Esophagus muscularis mucosa (tissue), 4 donors: ENCODE results near the gene ZSCAN4. TPM values are rescaled to one million over a fixed set of nuclear protein-coding genes. Genes with fewer than 3 reads are reported as not detected.

Experiments used
- DNase-seq: peaks from one replicate; pipeline ENCODE4 v3.0.0-alpha.2; 2017; ENCODE audit errors: extremely low spot score
- H3K27ac ChIP-seq, 4 donors: fragments of 200-600 bp; sonication (generic); replicated peaks in 1 of 4; 1 replicate in 3 of 4; 2 replicates in 1 of 4; pipeline ENCODE4 v1.5.1; 2016 to 2019; ENCODE audit warnings: mild to moderate bottlenecking in 1 of 4
- H3K27me3 ChIP-seq, 4 donors: fragments of 200-600 bp; sonication (generic); one replicate each; pipeline versions ENCODE4 v1.5.1 to v1.6.0; 2016 to 2019
- H3K36me3 ChIP-seq, 4 donors: fragments of 200-600 bp; sonication (generic); one replicate each; pipeline ENCODE4 v1.5.1; 2016 to 2019
- H3K4me1 ChIP-seq, 4 donors: fragments of 200-600 bp; sonication (generic); one replicate each; pipeline ENCODE4 v1.5.1; 2016 to 2019
- H3K4me3 ChIP-seq, 4 donors: fragments of 200-600 bp; sonication (generic); 1 replicate in 2 of 4; 2 replicates in 2 of 4; pipeline ENCODE4 v1.5.1; 2016 to 2019; ENCODE audit warnings: mild to moderate bottlenecking in 4 of 4, moderate library complexity in 1 of 4
- H3K9me3 ChIP-seq, 4 donors: fragments of 200-600 bp; sonication (generic); 1 replicate in 3 of 4; 2 replicates in 1 of 4; pipeline ENCODE4 v1.5.1; 2016 to 2019
- CTCF ChIP-seq, 3 experiments: fragments of 200-600 bp in 2 of 3; fragments of 450-650 bp in 1 of 3; sonication (generic) in 2 of 3; IDR thresholded peaks; one replicate each; pipeline ENCODE4 v1.5.1; 2017 to 2019; ENCODE audit warnings: antibody characterized with exemption in 3 of 3, mild to moderate bottlenecking in 2 of 3, moderate library complexity in 1 of 3
- EP300 ChIP-seq: sonication (generic); formaldehyde crosslinking; IDR thresholded peaks from one replicate; pipeline ENCODE4 v1.6.1; 2017; ENCODE audit warnings: antibody characterized with exemption
- POLR2A ChIP-seq: fragments of 450-650 bp; IDR thresholded peaks from one replicate; pipeline ENCODE4 v1.6.1; 2017; ENCODE audit warnings: antibody characterized with exemption, moderate library complexity, mild to moderate bottlenecking, low read depth
- POLR2AphosphoS5 ChIP-seq, 2 donors: sonication (generic); formaldehyde crosslinking; IDR thresholded peaks; one replicate each; pipeline ENCODE4 v1.6.1; 2017; ENCODE audit warnings: antibody characterized with exemption in 2 of 2
- WGBS: methylation state at CpG from one replicate; pipeline ENCODE4 v1.1.5; 2018; 5-methylcytosine and 5-hydroxymethylcytosine counted together
- intact Hi-C: fragments of 100-400 bp; cut with DNase I; formaldehyde crosslinking; loops from one replicate; pipeline ENCODE4 v1.15.1; 2023
- total RNA-seq, 4 donors: library from RNA; depleted of rRNA; stranded (reverse); fragments of >200 nt; gene quantifications; one replicate each; pipeline versions ENCODE4 v1.1.0 to v1.2.1, GENCODE V29; 2016

The ZSCAN4 gene
- total RNA-seq, 4 donors from 2014 or later = not detected

GRCh38 chr19:57720878-57721277 lies 52.1 kb downstream of the ZSCAN4 start:
- Histone ChIP-seq H3K27me3 (no peaks in the 10 kb centered on the region), H3K27ac (no peak overlapping the region), H3K36me3 (peaks cover 28 to 45% (median 40%) of the 10 kb centered on the region in 4 donors), H3K4me1 (peaks cover 0 to under 1% (median 0%) of the 10 kb centered on the region in 4 donors), H3K4me3 (no peak overlapping the region), H3K9me3 (peaks cover 0 to 89% (median 66%) of the 10 kb centered on the region in 4 donors)
- DNase-seq = no peak
- TF ChIP-seq POLR2A = no peak
- no peak for TF ChIP-seq POLR2AphosphoS5 (IDR thresholded peaks at IDR 0.05)
- TF ChIP-seq EP300 = no peak
- TF ChIP-seq CTCF (IDR thresholded peaks at IDR 0.05) = no peak
- intact Hi-C loops = no loop called here
- WGBS = 98% methylated on average over 10 of the region's 10 CpGs

Other genes starting within 250 kb of the ZSCAN4 start
- 1 to 10 TPM; 2.5 to 6.4 (median 4.6) TPM for gene ZNF749, start 233.6 kb upstream of the ZSCAN4 start, total RNA-seq
- gene VN1R1, start 211.8 kb upstream of the ZSCAN4 start, total RNA-seq = 1 to 10 TPM in 3 of 4 donors, under 1 TPM in 1; 0.65 to 1.8 (median 1.3) TPM
- gene ZNF772, start 191.4 kb upstream of the ZSCAN4 start, total RNA-seq = 10 to 100 TPM in 1 of 4 donors, 1 to 10 TPM in 3; 7.1 to 11.5 (median 9.0) TPM
- 10 to 100 TPM in 2 of 4 donors, 1 to 10 TPM in 2; 9.3 to 17.8 (median 12.4) TPM for gene ZNF419, start 181.2 kb upstream of the ZSCAN4 start, total RNA-seq
- 10 to 100 TPM in 3 of 4 donors, 1 to 10 TPM in 1; 7.1 to 18.9 (median 16.6) TPM for gene ZNF773, start 169.0 kb upstream of the ZSCAN4 start, total RNA-seq
- gene ZNF549, start 141.6 kb upstream of the ZSCAN4 start, total RNA-seq = 1 to 10 TPM; 3.7 to 6.7 (median 6.4) TPM
- 1 to 10 TPM; 3.7 to 6.7 (median 4.2) TPM for gene ZNF550, start 109.1 kb upstream of the ZSCAN4 start, total RNA-seq
- 1 to 10 TPM; 3.3 to 6.0 (median 4.9) TPM for gene ZNF416, start 90.0 kb upstream of the ZSCAN4 start, total RNA-seq
- 1 to 10 TPM; 3.7 to 9.8 (median 6.4) TPM for gene ZIK1, start 84.8 kb upstream of the ZSCAN4 start, total RNA-seq
- 1 to 10 TPM; 1.2 to 6.9 (median 2.8) TPM for gene ZNF530, start 69.0 kb upstream of the ZSCAN4 start, total RNA-seq
- gene ZNF134, start 54.7 kb upstream of the ZSCAN4 start, total RNA-seq = 10 to 100 TPM; 14.5 to 31.3 (median 22.1) TPM
- 10 to 100 TPM in 2 of 4 donors, 1 to 10 TPM in 2; 9.4 to 14.8 (median 11.0) TPM for gene ZNF211, start 35.8 kb upstream of the ZSCAN4 start, total RNA-seq
- gene ZNF551, start 13.0 kb downstream of the ZSCAN4 start, total RNA-seq = 1 to 10 TPM; 6.2 to 8.4 (median 6.9) TPM
- gene ZNF154, start 40.3 kb downstream of the ZSCAN4 start, total RNA-seq = 1 to 10 TPM; 5.0 to 8.7 (median 7.1) TPM
- gene ZNF671, start 58.7 kb downstream of the ZSCAN4 start, total RNA-seq = 10 to 100 TPM in 1 of 4 donors, 1 to 10 TPM in 3; 8.3 to 13.4 (median 9.8) TPM
- 10 to 100 TPM in 3 of 4 donors, 1 to 10 TPM in 1; 9.8 to 19.1 (median 14.1) TPM for gene ZNF776, start 77.9 kb downstream of the ZSCAN4 start, total RNA-seq
- gene ZNF586, start 100.7 kb downstream of the ZSCAN4 start, total RNA-seq = 10 to 100 TPM; 11.8 to 16.6 (median 13.0) TPM
- 1 to 10 TPM; 2.9 to 5.0 (median 4.5) TPM for gene ZNF552, start 146.0 kb downstream of the ZSCAN4 start, total RNA-seq
- 10 to 100 TPM in 2 of 4 donors, 1 to 10 TPM in 2; 6.3 to 14.1 (median 9.3) TPM for gene ZNF587B, start 161.4 kb downstream of the ZSCAN4 start, total RNA-seq
- 10 to 100 TPM; 10.9 to 27.8 (median 19.8) TPM for gene ZNF587, start 180.9 kb downstream of the ZSCAN4 start, total RNA-seq
- gene ZNF814, start 220.1 kb downstream of the ZSCAN4 start, total RNA-seq = 1 to 10 TPM; 5.8 to 9.4 (median 7.5) TPM
- gene ZNF417, start 247.7 kb downstream of the ZSCAN4 start, total RNA-seq = 10 to 100 TPM in 2 of 4 donors, 1 to 10 TPM in 2; 9.1 to 12.9 (median 10.3) TPM